ENCODE data around the gene SLC25A14. TPM values are rescaled to one million over a fixed set of nuclear protein-coding genes. Genes with fewer than 3 reads are reported as not detected.

Gene SLC25A14
- 16.4 to 20.4 TPM (median 19.6 TPM) in 5 replicates for total RNA-seq (2022; extraction: Qiagen RNA extraction; ENCODE audit: low read depth)

GRCh38 chrX:130339408-130340222 lies at the start of gene SLC25A14:
Gene SLC25A14 (plus strand): TSS chrX:130339919. CDS start chrX:130340279, 360 bp downstream.

GRCh38 chrX:130385520-130385919 lies 45.8 kb downstream of the SLC25A14 start, which contains the start of gene GPR119:
Gene GPR119 (minus strand): TSS chrX:130385674. CDS start chrX:130385447, 227 bp downstream.

GRCh38 chrX:130401415-130402207 lies 61.9 kb downstream of the SLC25A14 start, which contains the start of gene RBMX2:
Gene RBMX2 (plus strand): TSS chrX:130401987. CDS start chrX:130402033, 46 bp downstream.

Other genes with a start within 250 kb of the SLC25A14 start
- 30.2 to 35.6 TPM (median 32.5 TPM) in 5 replicates for gene ELF4, start 229.4 kb upstream of the SLC25A14 start, total RNA-seq (2022; extraction: Qiagen RNA extraction; ENCODE audit: low read depth)
- gene AIFM1, start 174.1 kb upstream of the SLC25A14 start, total RNA-seq (2022; extraction: Qiagen RNA extraction; ENCODE audit: low read depth): 66.5 to 80.2 TPM (median 77.4 TPM) in 5 replicates
- gene RAB33A, start 168.0 kb upstream of the SLC25A14 start, total RNA-seq (2022; extraction: Qiagen RNA extraction; ENCODE audit: low read depth): 0.21 to 0.32 TPM (median 0.27 TPM) in 5 replicates
- 1.6 to 3.6 TPM (median 3.1 TPM) in 5 replicates for gene ZNF280C, start 71.0 kb upstream of the SLC25A14 start, total RNA-seq (2022; extraction: Qiagen RNA extraction; ENCODE audit: low read depth)
- gene GPR119, start 45.8 kb downstream of the SLC25A14 start, total RNA-seq (2022; extraction: Qiagen RNA extraction; ENCODE audit: low read depth): not detected in 5 replicates
- 26.3 to 34.1 TPM (median 29.4 TPM) in 5 replicates for gene RBMX2, start 62.1 kb downstream of the SLC25A14 start, total RNA-seq (2022; extraction: Qiagen RNA extraction; ENCODE audit: low read depth)

Measured in A549 treated with RU486 at 1 μM for 4 hours (cell line).